ENCODE data around the gene LRP1B.
"Not testable (repeated sequence)": the region's sequence is repeated elsewhere in the genome, so short reads cannot be mapped to it uniquely, and the experiment has no call there.

LRP1B gene

DNA sequence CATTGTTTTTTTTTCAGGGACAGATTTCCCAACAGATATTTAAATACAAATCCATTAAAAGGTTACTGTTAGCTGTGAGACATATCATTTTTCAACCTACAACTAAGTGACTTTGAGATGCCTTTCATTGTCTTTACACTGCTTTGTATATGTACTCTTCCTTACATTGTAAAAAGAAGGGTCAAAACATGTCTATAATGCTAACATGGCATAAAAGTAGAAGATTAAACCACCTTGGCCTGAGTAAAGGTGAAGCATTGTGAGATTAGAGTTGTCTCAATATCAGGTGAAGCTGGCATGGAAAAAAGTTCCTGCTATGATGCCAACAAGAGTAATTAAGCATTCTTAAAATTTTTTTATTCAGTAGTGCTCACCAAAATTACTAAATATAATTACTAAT, 1842.1 kb downstream of the LRP1B start:
- TF ChIP-seq, protein P1, sequence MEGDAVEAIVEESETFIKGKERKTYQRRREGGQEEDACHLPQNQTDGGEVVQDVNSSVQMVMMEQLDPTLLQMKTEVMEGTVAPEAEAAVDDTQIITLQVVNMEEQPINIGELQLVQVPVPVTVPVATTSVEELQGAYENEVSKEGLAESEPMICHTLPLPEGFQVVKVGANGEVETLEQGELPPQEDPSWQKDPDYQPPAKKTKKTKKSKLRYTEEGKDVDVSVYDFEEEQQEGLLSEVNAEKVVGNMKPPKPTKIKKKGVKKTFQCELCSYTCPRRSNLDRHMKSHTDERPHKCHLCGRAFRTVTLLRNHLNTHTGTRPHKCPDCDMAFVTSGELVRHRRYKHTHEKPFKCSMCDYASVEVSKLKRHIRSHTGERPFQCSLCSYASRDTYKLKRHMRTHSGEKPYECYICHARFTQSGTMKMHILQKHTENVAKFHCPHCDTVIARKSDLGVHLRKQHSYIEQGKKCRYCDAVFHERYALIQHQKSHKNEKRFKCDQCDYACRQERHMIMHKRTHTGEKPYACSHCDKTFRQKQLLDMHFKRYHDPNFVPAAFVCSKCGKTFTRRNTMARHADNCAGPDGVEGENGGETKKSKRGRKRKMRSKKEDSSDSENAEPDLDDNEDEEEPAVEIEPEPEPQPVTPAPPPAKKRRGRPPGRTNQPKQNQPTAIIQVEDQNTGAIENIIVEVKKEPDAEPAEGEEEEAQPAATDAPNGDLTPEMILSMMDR (IDR thresholded peaks at IDR 0.05; ENCODE audit: low read depth, low read length, missing control alignments) = no peak

DNA sequence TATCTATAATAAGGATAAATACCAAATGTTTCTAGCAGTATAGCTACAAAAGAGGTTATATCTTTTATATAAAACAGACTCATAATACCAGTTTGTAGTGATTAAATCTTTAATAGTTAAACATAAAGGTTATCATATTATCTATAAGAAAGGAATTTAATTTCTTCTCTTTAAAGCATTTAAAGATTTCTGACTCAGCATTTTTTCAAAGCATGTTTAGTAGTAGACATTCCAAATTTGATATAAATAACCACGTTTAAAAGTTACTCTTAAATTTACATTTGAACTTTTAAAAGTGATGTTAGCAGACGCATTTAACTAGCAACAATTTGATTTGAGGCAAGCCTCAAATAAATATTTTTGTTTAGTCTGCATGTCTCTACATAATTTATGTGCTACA, 1842.6 kb downstream of the LRP1B start:
- TF ChIP-seq, protein P1 (IDR thresholded peaks at IDR 0.05; ENCODE audit: low read depth, low read length, missing control alignments) = no peak
- no peak overlapping the region for H3K4me3 ChIP-seq (replicated peaks; ENCODE audit: low read depth, low read length)
- DNase-seq (ENCODE audit: extremely low read depth, low read depth) = no peak

More for the DNA sequence above, 1842.1 kb downstream of the LRP1B start:
- no peak for DNase-seq (ENCODE audit: extremely low read depth, low read depth)
- no peak overlapping the region for H3K4me3 ChIP-seq (replicated peaks; ENCODE audit: low read depth, low read length)

DNA sequence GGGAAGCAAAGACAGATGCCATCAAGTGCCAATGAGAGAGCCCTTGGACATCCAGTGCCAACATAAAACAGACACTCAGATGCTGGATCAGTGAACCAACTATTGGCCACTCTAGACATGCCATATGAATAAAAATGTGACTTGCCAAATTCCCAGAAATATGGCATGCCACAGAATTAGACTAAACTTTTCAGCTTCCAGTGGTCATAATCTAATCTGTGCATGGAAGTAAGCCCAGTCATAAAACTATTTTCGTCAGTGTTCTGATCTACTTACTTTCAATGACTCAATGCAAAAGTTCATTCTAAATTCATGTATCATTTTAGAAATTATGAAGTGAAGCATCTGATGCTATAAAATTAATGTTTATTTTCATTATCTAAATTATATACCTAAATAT, 1844.4 kb downstream of the LRP1B start:
- DNase-seq (ENCODE audit: extremely low read depth, low read depth) = no peak
- H3K4me3 ChIP-seq (replicated peaks; ENCODE audit: low read depth, low read length) = no peak overlapping the region
- TF ChIP-seq, protein P1 (IDR thresholded peaks at IDR 0.05; ENCODE audit: low read depth, low read length, missing control alignments) = no peak

DNA sequence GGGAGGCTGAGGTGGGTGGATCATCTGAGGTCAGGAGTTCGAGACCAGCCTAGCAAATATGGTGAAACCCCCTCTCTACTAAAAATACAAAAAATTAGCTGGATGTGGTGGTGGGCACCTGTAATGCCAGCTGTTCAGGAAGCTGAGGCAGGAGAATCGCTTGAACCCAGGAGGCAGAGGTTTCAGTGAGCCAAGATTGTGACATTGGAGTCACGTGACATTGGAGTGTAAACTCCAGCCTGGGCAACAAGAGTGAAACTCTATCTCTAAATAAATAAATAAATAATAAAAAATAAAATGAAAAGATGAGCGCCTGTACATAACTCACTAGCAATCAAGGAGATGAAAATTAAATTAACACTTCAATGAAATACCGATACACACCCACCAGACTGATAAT, 1853.5 kb downstream of the LRP1B start:
- not testable (repeated sequence) for H3K4me3 ChIP-seq (replicated peaks; ENCODE audit: low read depth, low read length); DNase-seq (ENCODE audit: extremely low read depth, low read depth)

DNA sequence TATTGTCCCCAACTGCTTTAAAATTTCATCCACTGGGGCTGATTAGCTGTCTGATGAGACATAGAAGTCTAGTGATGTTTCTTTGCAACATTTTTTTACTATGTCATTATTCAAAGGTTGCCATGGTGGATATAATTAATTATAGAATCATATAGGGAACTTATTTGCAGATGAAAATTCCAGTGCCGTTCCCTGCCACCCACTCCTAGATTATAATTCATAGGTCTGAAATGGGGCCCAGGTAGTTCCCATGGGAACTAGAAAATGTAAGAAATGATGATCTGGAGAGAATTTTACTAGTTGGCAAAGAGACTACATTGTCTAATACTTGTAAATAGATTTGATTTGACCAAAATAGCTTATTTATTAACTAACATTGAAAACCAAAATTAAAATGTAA, 1854.2 kb downstream of the LRP1B start:
- H3K4me3 ChIP-seq (replicated peaks; ENCODE audit: low read depth, low read length) = no peak overlapping the region
- TF ChIP-seq, protein P1 (IDR thresholded peaks at IDR 0.05; ENCODE audit: low read depth, low read length, missing control alignments) = no peak
- no peak for DNase-seq (ENCODE audit: extremely low read depth, low read depth)

DNA sequence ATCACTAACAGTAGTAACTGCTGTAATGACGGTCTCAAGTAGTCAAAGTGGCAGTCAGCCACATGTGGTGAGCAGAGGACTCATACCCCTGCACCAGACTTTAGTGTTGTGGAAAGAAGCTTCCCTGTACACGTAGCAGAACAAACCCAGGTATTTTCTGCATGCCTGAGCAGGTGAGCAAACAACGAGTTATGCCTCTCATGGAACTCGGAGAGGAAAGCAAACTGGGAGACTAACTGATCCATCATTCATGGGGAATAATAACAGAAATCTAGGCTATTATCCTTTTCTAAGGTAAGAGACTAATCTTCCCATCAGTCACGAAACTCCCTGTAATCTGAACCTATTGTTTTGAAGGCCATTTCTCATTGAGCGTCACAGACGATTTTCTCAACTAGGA, 1855.4 kb downstream of the LRP1B start:
- TF ChIP-seq, protein P1 (IDR thresholded peaks at IDR 0.05; ENCODE audit: low read depth, low read length, missing control alignments) = no peak
- DNase-seq (ENCODE audit: extremely low read depth, low read depth) = no peak
- H3K4me3 ChIP-seq (replicated peaks; ENCODE audit: low read depth, low read length) = no peak overlapping the region

DNA sequence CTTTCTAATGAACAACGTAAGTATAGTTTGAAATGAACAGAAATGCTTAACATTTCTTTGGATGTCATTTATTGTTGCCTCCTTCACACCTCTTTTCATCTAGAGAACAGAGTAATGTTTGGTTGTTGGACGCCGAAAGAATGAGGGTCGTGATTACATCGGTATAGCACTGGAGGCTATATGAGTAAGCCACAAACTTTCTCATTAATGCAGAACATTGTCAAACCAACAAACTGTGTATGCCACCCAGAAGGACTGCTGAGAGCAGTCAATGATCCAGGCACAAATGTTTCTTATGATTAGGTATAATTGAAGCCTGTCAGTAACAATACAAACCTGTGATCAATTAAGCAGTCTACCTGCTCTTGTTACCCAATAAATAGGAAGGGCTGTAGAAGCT, 1855.9 kb downstream of the LRP1B start:
- TF ChIP-seq, protein P1 (IDR thresholded peaks at IDR 0.05; ENCODE audit: low read depth, low read length, missing control alignments) = no peak
- DNase-seq (ENCODE audit: extremely low read depth, low read depth) = no peak
- no peak overlapping the region for H3K4me3 ChIP-seq (replicated peaks; ENCODE audit: low read depth, low read length)
